Testis (tissue), 3 donors: ENCODE measurements around the gene APPL1. TPM values are rescaled to one million over a fixed set of nuclear protein-coding genes. Genes with fewer than 3 reads are reported as not detected.

Source experiments
- DNase-seq: peaks from one replicate; pipeline ENCODE4 v3.0.0-alpha.2; 2019
- H3K27ac ChIP-seq, 2 donors: fragments of 200-600 bp; sonication (generic); one replicate each; pipeline ENCODE4 v1.5.1; 2019
- H3K27me3 ChIP-seq: fragments of 200-600 bp; sonication (generic); one replicate; pipeline ENCODE4 v1.5.1; 2019
- H3K36me3 ChIP-seq: fragments of 200-600 bp; sonication (generic); one replicate; pipeline ENCODE4 v1.5.1; 2017; ENCODE audit warnings: low read depth; ENCODE audit errors: missing control alignments
- H3K4me1 ChIP-seq: fragments of 200-600 bp; sonication (generic); one replicate; pipeline ENCODE4 v1.5.1; 2019
- H3K4me3 ChIP-seq, 2 donors: fragments of 200-600 bp; sonication (generic); one replicate each; pipeline ENCODE4 v1.5.1; 2017 to 2019
- H3K9me3 ChIP-seq: fragments of 200-600 bp; sonication (generic); one replicate; pipeline ENCODE4 v1.5.1; 2017
- POLR2A ChIP-seq: fragments of 450-650 bp; IDR thresholded peaks from one replicate; pipeline ENCODE4 v1.6.1; 2017; ENCODE audit warnings: antibody characterized with exemption, mild to moderate bottlenecking, moderate library complexity
- WGBS, 2 donors: methylation state at CpG; one replicate each; pipeline ENCODE4 v1.1.5; 2018; 5-methylcytosine and 5-hydroxymethylcytosine counted together
- intact Hi-C: fragments of 100-400 bp; cut with DNase I; formaldehyde crosslinking; loops from one replicate; pipeline ENCODE4 v1.15.1; 2023; ENCODE audit warnings: low total_unique reads
- polyA plus RNA-seq: library from polyadenylated mRNA; stranded (reverse); fragments of 350-450 nt; fragmentation: Illumina TruSeq; extraction: RNeasy Lipid Tissue Mini Kit (QIAGEN cat#74804); gene quantifications from one replicate; pipeline ENCODE4 v1.2.3, GENCODE V29; 2014; ENCODE audit warnings: low read depth, low replicate concordance; ENCODE audit not compliant: insufficient read depth
- total RNA-seq, 2 donors: library from RNA; depleted of rRNA; stranded (reverse); fragments of >200 nt; gene quantifications; one replicate each; pipeline ENCODE4 v1.2.3, GENCODE V29; 2016
- TF ChIP-seq, protein P1 (sequence below), 3 experiments: fragments of 450-650 bp in 2 of 3; fragments of 200-600 bp in 1 of 3; sonication (generic) in 1 of 3; IDR thresholded peaks; one replicate each; pipeline ENCODE4 v1.5.1; 2016 to 2019; ENCODE audit warnings: antibody characterized with exemption in 3 of 3, mild to moderate bottlenecking in 2 of 3, moderate library complexity in 1 of 3

Gene APPL1
- total and polyA plus RNA-seq, 3 donors from 2014 or later, result 26.6 to 48.5 (median 47.4) TPM

- TF ChIP-seq, protein P1, sequence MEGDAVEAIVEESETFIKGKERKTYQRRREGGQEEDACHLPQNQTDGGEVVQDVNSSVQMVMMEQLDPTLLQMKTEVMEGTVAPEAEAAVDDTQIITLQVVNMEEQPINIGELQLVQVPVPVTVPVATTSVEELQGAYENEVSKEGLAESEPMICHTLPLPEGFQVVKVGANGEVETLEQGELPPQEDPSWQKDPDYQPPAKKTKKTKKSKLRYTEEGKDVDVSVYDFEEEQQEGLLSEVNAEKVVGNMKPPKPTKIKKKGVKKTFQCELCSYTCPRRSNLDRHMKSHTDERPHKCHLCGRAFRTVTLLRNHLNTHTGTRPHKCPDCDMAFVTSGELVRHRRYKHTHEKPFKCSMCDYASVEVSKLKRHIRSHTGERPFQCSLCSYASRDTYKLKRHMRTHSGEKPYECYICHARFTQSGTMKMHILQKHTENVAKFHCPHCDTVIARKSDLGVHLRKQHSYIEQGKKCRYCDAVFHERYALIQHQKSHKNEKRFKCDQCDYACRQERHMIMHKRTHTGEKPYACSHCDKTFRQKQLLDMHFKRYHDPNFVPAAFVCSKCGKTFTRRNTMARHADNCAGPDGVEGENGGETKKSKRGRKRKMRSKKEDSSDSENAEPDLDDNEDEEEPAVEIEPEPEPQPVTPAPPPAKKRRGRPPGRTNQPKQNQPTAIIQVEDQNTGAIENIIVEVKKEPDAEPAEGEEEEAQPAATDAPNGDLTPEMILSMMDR (IDR thresholded peaks at IDR 0.05), result no peak
- no peak for TF ChIP-seq POLR2A
- intact Hi-C loops, result no loop called here
- 96 to 100% methylated on average over 1 of the region's 1 CpG for WGBS, 2 donors
Measured at GRCh38 chr3:57278237-57278636, 50.7 kb downstream of the APPL1 start.

GRCh38 chr3:57279685-57280084 lies 52.2 kb downstream of the APPL1 start:
- Histone ChIP-seq H3K36me3 (no peaks in the 10 kb centered on the region), H3K27ac (no peak overlapping the region), H3K9me3 (no peaks in the 10 kb centered on the region), H3K27me3 (no peaks in the 10 kb centered on the region), H3K4me1 (no peaks in the 10 kb centered on the region), H3K4me3 (no peak overlapping the region)
- no peak for TF ChIP-seq POLR2A
- TF ChIP-seq, protein P1 (IDR thresholded peaks at IDR 0.05), result no peak
- DNase-seq, result no peak
- intact Hi-C loops, result no loop called here
- WGBS, 2 donors, result 87 to 88% methylated on average over 5 of the region's 5 CpGs

More at GRCh38 chr3:57278237-57278636, 50.7 kb downstream of the APPL1 start:
- no peaks in the 10 kb centered on the region for H3K36me3 ChIP-seq
- no peaks in the 10 kb centered on the region for H3K9me3 ChIP-seq
- no peak overlapping the region for H3K27ac ChIP-seq
- H3K27me3 ChIP-seq, result no peaks in the 10 kb centered on the region
- no peak for DNase-seq
- H3K4me3 ChIP-seq, result no peak overlapping the region
- no peaks in the 10 kb centered on the region for H3K4me1 ChIP-seq

GRCh38 chr3:57281715-57282114 lies 54.2 kb downstream of the APPL1 start:
- no peak for TF ChIP-seq POLR2A
- TF ChIP-seq, protein P1 (IDR thresholded peaks at IDR 0.05), result no peak
- no peak overlapping the region for H3K27ac ChIP-seq
- no peaks in the 10 kb centered on the region for H3K36me3 ChIP-seq
- H3K4me3 ChIP-seq, result no peak overlapping the region
- H3K9me3 ChIP-seq, result no peaks in the 10 kb centered on the region
- H3K27me3 ChIP-seq, result no peaks in the 10 kb centered on the region
- no peaks in the 10 kb centered on the region for H3K4me1 ChIP-seq
- DNase-seq, result no peak
- intact Hi-C loops, result no loop called here
- WGBS, 2 donors, result 55 to 67% methylated on average over 1 of the region's 1 CpG

DNA sequence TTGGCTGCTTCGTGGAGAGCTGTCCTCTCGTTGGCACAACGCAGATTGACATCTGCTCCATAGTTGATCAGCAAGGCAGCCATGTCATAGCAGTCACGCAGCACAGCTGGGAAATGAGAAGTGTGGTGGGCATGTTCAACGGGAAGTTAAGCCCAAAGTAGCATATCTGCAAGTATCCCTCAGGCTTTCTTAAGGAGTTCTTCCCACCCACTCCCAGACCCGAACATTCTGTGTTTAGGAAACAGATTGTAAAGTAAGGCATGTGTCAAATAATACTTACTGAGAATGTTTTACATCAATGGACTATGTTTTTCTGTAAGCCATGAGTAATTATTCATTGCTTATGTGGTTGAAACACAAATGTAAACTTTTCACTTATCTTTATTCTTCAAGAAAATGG lies 55.8 kb downstream of the APPL1 start:
- no peak overlapping the region for H3K4me3 ChIP-seq

DNA sequence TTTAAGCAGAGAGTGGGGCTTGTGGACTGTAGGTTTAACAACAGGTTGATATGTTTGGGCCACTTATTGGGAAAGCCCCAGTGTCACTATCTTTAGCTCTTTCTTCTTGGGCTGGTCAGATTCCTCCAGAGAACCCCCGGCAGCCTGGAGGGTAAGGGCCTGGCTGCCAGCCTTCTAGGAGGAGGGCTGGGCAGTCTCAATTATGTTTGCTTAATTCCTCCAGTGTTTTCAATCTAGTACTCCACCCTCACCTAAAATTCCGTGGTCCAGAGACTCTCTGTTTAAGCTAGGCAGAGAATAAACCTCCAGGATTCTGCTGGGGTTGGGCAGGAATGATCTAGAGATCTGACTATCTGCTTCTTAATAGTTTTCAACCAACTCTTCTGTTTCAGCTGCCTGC lies 59.7 kb downstream of the APPL1 start:
- no peaks in the 10 kb centered on the region for H3K27me3 ChIP-seq
- H3K27ac ChIP-seq, result no peak overlapping the region
- intact Hi-C loops, result no loop called here
- no peaks in the 10 kb centered on the region for H3K9me3 ChIP-seq
- H3K4me3 ChIP-seq, result no peak overlapping the region
- H3K4me1 ChIP-seq, result no peaks in the 10 kb centered on the region
- no peak for DNase-seq
- 62 to 81% methylated on average over 2 of the region's 2 CpGs for WGBS, 2 donors
- H3K36me3 ChIP-seq, result no peaks in the 10 kb centered on the region
- TF ChIP-seq POLR2A, result no peak

More for the DNA sequence above, 55.8 kb downstream of the APPL1 start:
- WGBS, 2 donors, result 75 to 77% methylated on average over 5 to 6 of the region's 6 CpGs
- intact Hi-C loops, result no loop called here
- H3K27ac ChIP-seq, result no peak overlapping the region
- no peaks in the 10 kb centered on the region for H3K36me3 ChIP-seq
- no peaks in the 10 kb centered on the region for H3K4me1 ChIP-seq
- H3K9me3 ChIP-seq, result no peaks in the 10 kb centered on the region
- DNase-seq, result no peak
- no peaks in the 10 kb centered on the region for H3K27me3 ChIP-seq
- TF ChIP-seq, protein P1 (IDR thresholded peaks at IDR 0.05), result no peak
- TF ChIP-seq POLR2A, result no peak
